Epithelial cell of proximal tubule (primary cell): ENCODE data around the gene MFGE8. TPM values are rescaled to one million over a fixed set of nuclear protein-coding genes. Genes with fewer than 3 reads are reported as not detected.

Source experiments
- DNase-seq: peaks from one replicate; pipeline ENCODE4 v3.0.0-alpha.2; 2011; ENCODE audit warnings: low read depth
- H3K4me3 ChIP-seq: 2 replicates; pipeline ENCODE4 v1.5.1; 2011; ENCODE audit warnings: low read depth, mild to moderate bottlenecking, low read length
- total RNA-seq: library from RNA; depleted of rRNA; stranded (reverse); fragments of >200 nt; gene quantifications from 2 replicates; pipeline ENCODE4 v1.2.3, GENCODE V29; 2015
- TF ChIP-seq, protein P1 (sequence below): conservative IDR thresholded peaks from 2 replicates; pipeline ENCODE4 v1.5.1; 2012; ENCODE audit warnings: low read depth, mild to moderate bottlenecking, low read length

The MFGE8 gene
- total RNA-seq, 1 donor from 2014 or later: 135 TPM

DNA sequence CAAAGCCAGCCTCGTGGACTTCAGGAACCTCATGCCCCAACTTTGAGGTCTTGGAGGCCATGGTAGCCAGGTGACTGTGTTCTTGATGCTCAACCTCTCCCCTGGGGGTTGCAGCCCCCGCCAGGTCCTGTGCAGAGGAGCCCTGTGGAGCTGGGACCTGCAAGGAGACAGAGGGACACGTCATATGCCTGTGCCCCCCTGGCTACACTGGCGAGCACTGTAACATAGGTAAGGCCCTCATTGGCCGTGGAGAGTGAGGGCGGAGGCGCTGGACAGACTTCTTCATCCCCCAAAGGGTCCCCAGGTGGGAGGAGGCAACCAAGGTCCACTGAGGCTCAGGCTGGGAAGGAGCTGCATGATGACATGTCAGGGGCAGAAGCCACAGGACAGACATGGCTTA, 53.0 kb downstream of the MFGE8 start:
- H3K4me3 ChIP-seq: no peak overlapping the region
- DNase-seq: no peak
- TF ChIP-seq, protein P1, sequence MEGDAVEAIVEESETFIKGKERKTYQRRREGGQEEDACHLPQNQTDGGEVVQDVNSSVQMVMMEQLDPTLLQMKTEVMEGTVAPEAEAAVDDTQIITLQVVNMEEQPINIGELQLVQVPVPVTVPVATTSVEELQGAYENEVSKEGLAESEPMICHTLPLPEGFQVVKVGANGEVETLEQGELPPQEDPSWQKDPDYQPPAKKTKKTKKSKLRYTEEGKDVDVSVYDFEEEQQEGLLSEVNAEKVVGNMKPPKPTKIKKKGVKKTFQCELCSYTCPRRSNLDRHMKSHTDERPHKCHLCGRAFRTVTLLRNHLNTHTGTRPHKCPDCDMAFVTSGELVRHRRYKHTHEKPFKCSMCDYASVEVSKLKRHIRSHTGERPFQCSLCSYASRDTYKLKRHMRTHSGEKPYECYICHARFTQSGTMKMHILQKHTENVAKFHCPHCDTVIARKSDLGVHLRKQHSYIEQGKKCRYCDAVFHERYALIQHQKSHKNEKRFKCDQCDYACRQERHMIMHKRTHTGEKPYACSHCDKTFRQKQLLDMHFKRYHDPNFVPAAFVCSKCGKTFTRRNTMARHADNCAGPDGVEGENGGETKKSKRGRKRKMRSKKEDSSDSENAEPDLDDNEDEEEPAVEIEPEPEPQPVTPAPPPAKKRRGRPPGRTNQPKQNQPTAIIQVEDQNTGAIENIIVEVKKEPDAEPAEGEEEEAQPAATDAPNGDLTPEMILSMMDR: no peak

DNA sequence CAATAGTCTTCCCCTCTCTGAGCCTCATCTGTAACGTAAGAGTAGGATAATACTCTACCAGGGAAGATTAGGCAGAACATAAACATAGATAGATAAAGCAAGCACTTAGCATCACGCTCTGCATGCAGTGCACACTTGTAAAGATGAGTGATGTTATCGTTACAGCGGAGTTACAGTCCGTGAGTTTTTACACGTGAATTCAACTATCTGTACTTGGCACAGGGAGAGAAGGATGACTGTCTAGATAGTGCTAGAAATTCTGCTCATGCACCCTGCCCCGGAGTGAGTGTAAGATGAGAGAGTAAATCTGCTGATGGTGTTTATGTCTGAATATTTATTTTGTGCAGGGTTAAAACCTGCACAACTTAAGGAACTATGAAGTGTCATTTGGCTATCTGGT, 53.6 kb downstream of the MFGE8 start:
- TF ChIP-seq, protein P1: no peak
- no peak for DNase-seq
- H3K4me3 ChIP-seq: no peak overlapping the region

DNA sequence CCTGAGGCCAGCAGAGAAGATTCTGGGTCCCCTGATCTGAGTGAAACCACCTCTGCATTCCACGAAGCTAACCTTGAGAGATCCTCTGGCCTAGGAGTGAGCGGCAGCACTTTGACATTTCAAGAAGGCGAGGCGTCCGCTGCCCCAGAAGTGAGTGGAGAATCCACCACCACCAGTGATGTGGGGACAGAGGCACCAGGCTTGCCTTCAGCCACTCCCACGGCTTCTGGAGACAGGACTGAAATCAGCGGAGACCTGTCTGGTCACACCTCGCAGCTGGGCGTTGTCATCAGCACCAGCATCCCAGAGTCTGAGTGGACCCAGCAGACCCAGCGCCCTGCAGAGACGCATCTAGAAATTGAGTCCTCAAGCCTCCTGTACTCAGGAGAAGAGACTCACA, 54.2 kb downstream of the MFGE8 start:
- DNase-seq: no peak
- TF ChIP-seq, protein P1: no peak
- no peak overlapping the region for H3K4me3 ChIP-seq

DNA sequence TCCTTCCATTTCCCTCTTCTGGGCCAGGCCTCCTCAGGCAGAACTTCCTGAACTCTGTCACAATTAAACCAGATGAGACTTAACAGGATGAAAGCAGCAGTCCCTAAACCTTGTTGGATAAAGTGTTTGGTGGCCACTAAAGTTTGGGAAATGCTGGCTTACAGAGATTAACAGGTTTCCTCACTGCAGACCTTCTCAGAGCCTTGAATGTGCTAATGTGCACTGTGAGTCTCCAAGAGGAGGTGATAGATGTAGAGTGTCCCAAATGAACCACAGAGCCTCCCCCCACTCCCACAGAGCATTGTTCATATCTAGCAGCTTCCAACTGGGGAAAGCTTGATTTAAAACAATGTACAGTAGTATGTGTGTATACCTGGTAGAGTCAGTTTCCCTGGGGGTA, 60.7 kb downstream of the MFGE8 start:
- no peak overlapping the region for H3K4me3 ChIP-seq
- TF ChIP-seq, protein P1: no peak
- no peak for DNase-seq

DNA sequence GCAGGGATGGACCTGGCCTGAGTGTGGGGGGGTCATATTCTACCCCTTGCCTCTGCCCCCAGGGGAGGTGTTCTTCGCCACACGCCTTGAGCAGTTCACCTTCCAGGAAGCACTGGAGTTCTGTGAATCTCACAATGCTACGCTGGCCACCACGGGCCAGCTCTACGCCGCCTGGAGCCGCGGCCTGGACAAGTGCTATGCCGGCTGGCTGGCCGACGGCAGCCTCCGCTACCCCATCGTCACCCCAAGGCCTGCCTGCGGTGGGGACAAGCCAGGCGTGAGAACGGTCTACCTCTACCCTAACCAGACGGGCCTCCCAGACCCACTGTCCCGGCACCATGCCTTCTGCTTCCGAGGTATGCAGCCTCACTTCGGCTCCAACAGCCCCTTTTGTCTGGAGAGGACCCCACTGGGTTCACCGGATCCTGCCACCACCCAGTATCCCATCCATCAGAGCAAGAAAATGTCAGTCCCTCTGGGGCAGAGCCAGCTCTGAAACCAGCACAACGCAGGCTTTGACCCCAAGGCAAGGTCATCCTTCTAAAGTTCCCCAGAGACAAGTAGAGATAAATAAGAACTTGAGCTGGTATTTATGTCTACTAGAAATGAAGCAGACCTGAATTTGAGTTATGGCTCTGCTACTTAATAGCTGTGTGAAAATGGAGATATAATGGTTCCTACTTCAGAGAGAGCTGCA, 63.7 kb downstream of the MFGE8 start:
- H3K4me3 ChIP-seq: no peak overlapping the region
- no peak for DNase-seq
- TF ChIP-seq, protein P1: no peak

Other genes with a start within 250 kb of the MFGE8 start
- gene ACAN, start 109.9 kb downstream of the MFGE8 start, total RNA-seq: not detected in 2 replicates
- 21.9 and 25.3 TPM in 2 replicates for gene HAPLN3, start 17.8 kb downstream of the MFGE8 start, total RNA-seq
- gene ABHD2, start 175.1 kb upstream of the MFGE8 start, total RNA-seq: 32.9 and 45.9 TPM in 2 replicates